CD4-positive, alpha-beta T cell treated with Interleukin-4 for 1 hour (primary cell): Measurements from ENCODE around the gene ATG9B.
A peak's percentile ranks its signal among the peaks of the same experiment; 100 is the strongest.
"Not testable (repeated sequence)": the region's sequence is repeated elsewhere in the genome, so short reads cannot be mapped to it uniquely, and the experiment has no call there.

ENCODE experiments used
- DNase-seq, 2 donors: peaks; one replicate each; pipeline ENCODE4 v3.0.0-alpha.2; 2020 to 2022

Gene ATG9B

DNA sequence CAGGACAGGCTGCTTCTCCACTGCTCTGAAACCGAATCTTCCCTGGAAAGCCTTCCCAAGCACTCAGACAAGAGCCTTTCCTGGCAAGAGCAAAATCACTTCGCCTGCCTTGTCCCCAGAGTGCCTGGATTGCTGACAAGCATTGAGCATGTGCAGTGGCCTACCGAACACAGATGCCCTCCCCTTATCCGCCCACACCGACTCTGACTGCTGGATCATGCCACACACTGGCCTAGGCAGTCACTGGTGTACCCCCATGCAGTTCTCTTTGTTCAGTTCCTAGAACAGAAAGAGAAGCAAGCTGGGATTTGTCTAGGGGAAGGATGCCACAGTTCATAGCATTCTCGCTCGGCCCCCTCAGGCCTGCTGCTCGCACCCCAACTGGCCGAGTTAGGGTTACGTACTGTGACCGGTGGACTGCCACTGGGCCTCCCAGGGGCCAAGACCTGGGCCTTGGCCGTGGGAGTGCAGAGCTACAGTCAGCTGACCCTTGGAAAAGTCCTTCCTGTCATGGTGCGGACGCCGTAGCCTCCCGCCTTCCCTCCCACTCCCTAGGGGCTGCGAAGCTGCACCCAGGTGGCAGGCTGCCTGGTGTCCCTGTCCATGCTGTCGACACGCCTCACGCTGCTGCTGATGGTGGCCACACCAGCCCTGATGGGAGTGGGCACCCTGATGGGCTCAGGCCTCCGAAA is 10.9 kb upstream of the ATG9B start:
- DNase-seq, result no peak

DNA sequence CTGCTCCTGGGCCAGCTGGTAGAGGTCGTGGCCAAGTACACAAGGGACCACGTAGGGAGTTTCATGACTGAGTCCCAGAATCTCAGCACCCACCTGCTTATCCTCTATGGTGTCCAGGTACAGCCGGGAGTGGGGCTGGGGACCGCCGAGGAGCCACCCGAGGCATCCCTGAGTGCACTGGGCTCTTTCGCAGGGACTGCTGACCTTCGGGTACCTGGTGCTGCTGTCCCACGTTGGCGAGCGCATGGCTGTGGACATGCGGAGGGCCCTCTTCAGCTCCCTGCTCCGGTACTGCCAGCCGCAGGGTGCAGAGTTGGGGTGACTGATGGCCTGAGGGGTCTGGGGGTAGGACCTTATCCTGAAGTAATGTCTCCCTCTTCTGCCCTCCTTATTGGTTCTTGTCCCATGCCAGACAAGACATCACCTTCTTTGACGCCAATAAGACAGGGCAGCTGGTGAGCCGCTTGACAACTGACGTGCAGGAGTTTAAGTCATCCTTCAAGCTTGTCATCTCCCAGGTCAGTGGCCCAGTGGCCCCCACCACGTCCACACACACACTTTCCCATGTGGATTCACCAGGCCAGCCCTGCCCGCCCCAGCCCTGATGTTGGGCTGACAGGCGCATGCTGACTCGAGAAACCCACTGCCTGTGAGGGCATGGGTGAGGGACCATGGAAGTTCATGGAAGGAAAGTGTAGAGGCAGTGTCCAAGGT is 10.2 kb upstream of the ATG9B start:
- no peak for DNase-seq

DNA sequence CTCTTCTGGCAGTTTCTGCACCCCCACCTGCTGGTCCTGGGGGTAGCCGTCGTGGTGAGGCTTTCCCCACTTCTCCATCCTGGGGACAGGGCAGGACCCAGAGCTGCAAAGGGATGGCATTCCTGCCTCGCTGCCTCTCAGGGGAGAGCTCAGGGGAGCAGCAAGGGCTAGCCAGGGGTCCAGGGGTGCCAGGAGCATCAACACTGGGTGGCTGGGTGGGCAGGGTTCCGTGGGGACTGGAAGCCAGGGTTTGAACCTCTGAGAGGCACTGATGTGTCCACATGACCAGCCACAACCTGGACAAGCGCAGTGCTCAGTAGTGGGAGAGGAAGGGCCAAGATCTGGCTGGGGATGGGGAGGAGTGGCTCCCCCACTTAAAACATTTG is 9.6 kb upstream of the ATG9B start:
- DNase-seq, result no peak

DNA sequence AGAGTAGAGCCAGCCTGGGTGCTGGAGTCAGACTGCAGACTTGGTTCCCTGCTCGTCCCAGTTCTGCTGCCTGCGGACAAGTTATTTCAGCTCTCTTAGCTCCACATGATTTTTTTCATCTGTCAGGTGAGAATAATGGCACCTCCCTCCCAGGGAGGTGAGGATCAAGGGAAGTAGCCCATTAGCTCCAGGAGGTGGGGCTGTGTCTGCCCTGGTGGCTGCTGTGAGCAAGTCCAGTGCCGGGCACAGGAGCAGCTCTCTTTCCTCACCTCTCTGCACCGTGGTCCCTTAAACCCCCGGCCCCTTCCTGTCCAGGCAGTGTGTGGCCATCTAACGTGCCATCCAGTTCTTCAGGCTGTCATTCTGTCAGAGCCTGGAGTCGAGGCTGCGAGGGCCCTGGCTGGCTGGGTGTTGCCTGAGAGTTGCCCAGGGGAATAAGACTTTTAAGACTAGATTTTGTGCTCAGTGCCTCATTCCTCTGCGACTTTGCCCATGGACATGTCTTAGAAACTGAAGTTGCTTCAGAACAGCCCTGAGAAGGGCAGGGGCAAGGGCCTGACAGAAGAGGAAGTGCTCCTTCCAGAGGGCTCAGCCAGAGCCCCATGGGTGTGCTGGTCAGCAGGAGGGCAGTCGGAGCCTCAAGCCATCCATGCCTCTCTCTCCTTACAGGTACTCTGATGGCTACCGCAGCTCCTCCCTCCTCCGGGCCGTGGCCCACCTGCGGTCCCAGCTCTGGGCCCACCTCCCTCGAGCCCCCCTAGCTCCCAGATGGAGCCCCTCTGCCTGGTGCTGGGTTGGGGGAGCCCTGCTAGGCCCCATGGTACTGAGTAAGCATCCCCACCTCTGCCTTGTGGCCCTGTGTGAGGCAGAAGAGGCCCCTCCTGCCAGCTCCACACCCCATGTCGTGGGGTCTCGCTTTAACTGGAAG is 8.9 kb upstream of the ATG9B start:
- DNase-seq, result no peak

DNA sequence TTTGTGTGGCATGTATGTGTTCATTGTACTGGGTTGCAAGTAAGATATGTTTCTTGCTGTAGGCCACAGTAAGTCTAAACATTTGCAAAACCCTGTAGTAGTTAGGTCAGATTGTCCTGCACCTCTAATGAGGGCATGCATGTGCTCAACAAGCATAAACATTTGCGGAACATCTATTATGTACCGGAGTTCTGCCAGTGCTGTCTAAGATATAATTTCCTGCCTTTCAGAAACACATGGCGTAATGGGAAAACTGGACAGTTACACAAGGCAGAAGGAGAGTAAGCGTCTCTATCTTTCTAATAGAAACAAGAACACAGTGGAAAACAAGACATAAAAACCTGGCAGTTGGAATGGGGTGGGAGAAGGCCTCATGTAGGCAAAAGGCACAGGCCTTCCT is 6.7 kb upstream of the ATG9B start:
- DNase-seq, result no peak

DNA sequence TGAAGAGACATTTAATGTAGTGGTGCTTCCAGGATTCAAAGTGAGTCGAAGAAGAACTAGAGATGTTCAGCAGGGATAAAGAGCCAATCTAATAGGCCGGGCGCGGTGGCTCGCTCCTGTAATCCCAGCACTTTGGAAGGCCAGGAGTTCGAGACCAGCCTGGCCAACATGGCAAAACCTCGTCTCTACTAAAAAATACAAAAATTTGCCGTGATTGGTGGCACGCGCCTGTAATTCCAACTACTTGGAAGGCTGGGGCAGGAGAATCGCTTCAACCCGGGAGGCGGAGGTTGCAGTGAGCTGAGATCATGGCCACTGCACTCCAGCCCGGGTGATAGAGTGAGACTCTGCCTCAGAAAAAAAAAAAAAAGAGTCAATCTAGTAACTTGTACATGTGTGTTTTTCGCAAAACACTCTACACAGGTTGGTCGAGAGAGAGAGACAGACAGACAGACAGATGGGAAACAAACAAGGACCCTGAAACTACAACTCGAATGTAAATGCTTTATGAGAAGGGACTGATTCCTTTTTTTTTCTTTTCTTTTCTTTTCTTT is 4.7 kb upstream of the ATG9B start:
- DNase-seq, result no peak

DNA sequence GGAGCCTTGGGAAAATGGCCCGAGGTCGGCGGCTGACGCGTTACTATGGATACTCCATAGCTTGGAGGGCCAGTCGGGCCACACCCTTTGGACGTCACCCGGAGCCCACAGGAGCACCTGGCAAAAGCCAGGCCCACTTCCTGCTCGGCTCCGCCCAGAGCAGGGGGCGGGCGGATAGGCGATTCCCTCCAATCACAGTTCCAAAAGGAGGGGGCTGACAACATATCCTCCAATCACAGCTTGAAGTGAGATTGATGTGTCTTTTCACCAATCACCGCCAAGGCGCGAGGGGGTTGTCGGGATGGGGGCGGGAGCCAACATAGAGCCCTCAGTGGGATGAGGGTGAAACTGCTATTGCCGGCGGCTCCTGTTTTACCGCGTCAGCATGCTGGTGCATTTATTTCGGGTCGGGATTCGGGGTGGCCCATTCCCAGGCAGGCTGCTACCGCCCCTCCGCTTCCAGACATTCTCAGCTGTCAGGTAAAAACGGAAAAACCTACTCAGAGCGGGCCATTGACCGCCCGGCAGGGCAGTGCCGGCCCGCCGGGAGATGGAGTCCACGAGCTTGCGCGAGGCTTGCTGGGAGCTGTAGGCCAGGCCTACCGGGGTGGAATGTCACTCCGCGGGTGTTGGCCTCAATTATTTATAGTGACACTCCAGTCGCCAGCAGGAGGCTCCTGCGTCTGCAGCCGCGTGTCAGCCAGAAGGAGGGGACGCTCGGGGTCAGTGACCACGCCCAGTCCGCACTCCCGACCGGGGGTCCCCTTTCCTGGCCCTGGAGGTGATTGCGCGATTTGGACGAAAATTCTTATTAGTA is 4.0 kb upstream of the ATG9B start, which contains the start of gene ABCB8:
ABCB8 (plus strand) TSS at position 320 of the 817 bp plus-strand sequence; CDS start at position 386, 66 bp downstream.
- peak; percentile 99 to 100 for DNase-seq

DNA sequence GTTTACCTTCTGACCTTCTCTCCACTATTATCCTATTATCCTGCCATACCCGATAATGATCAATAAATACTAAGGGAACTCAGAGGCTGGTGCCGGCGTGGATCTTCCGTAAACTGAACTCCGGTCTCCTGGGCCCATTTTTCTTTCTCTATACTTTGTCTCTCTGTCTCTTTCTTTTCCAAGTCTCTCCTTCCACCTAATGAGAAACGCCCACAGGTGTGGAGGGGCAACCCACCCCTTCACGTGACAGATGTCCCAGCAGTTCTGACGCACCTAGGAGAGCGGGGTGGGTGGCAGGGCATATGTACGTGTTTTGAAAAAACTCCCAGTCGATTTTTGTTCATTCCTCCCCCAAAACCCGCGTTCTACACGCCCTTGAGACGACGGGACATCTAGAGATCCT is 3.4 kb upstream of the ATG9B start:
- not testable (repeated sequence) for DNase-seq

DNA sequence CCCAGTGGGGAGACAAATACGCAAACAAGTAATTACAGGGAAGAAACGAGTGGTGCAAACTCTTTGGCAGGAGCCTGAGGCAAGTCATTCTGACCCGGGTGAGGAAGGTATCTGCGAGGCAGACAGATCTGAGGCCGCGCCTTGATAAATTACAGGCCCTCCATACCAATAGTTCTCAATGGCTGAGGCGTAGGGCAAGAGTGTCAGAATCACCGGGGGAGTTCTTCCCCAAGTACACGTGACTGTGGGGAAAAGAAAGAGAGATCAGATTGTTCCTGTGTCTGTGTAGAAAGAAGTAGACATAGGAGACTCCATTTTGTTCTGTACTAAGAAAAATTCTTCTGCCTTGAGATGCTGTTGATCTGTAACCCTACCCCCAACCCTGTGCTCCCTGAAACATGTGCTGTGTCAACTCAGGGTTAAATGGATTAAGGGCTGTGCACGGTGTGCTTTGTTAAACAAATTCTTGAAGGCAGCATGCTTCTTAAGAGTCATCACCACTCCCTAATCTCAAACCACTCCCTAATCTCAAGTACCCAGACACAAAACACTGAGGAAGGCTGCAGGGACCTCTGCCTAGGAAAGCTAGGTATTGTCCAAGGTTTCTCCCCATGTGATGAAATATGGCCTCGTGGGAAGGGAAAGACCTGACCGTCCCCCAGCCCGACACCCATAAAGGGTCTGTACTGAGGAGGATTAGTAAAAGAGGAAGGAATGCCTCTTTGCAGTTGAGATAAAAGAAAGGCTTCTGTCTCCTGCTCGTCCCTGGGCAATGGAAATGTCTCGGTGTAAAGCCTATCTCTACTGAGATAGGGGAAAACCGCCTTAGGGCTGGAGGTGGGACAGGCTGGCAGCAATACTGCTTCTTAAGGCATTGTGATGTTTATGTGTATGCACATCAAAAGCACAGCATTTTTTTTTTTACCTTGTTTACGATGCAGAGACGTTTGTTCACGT is 2.8 kb upstream of the ATG9B start:
- DNase-seq, result not testable (repeated sequence)

DNA sequence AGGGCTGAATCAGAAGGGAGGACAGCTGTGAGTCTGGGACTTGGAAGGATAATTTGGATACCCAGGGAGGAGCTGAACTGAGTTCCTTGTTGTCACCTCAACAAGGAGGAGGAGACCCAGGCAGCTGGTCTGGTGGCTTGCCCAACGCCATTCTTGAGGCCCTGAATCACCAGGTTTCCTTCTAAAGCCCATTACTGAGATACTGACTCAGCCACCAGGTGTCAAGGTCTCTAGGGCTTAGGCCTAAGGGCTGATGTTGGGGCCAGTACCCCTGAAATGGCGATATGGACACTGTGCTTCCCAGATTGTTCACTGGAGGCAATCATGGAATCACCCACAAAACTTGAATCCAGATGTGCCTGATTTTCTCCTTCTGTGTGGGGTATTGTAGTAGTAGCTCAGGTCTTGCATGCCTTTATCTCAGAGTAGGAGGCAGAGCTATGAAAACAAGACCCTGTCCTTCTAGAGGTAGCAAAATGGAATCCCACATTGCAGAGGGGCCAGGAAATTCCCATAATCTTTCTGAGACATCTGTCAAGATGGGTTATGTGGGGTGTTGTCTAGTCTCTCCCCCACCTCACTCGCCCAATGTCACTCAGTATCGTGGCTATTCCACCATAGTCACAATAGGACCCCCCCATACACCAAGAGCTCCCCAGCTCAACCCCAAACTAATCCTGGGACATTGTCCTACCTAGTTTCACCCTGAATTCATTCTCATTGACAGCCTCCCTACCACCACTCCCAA is 1.8 kb upstream of the ATG9B start:
- DNase-seq, result no peak

DNA sequence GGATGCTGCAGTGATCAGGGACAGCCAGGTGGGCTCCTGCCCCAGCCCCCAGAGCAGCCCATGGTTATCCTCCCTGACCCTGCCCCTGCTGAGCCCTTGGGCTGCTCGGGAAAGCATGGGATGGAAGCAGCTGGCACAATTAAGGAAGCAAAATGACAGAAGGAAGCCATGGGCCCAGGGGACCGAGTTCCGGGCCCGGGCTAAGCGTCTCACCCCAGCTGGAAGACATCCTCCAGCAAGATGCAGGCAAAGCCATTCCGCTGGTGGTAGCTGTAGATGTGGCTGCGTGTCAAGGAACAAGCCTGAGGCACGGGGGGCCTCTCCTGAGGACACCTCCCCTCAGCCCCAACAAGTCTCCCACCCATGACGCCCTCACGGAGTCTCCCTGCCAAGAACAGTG is 1.1 kb downstream of the ATG9B start:
- DNase-seq, result no peak

DNA sequence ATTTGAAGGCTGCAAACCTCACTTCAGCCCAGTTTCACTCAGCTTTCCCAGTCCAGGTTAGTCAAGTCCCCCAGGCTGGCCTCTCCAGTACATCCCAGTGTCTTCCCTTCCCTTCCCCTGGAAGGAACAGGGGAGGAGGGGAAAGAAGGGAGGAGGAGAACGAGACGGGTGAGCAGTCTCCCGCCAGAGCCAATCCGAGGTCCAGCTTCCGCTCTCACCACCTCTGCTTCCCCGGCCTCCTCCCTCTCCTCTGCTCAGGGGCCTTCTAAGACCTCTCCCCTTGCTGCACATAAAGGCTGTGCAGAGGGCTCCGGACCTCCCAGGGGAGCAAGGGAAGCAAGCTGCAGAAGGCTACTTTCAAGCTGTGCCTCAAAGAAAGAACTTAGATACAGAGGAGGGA is 4.1 kb downstream of the ATG9B start:
- no peak for DNase-seq

DNA sequence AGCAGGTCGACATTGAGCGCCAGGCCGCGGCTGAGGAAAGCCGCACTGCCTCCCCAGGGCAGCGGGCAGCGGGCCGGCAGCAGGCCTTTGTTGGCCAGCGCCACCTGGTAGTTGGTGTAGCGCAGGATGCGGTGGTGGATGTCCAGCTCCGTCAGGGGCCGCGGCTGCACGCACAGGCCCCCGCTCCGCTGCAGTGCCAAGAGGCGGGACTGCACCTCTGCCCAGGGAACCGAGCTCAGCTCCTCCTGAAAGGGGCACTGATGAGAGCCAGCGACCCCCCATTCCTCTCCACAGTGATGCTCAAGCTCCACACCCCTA is 5.2 kb downstream of the ATG9B start:
- DNase-seq, result no peak

DNA sequence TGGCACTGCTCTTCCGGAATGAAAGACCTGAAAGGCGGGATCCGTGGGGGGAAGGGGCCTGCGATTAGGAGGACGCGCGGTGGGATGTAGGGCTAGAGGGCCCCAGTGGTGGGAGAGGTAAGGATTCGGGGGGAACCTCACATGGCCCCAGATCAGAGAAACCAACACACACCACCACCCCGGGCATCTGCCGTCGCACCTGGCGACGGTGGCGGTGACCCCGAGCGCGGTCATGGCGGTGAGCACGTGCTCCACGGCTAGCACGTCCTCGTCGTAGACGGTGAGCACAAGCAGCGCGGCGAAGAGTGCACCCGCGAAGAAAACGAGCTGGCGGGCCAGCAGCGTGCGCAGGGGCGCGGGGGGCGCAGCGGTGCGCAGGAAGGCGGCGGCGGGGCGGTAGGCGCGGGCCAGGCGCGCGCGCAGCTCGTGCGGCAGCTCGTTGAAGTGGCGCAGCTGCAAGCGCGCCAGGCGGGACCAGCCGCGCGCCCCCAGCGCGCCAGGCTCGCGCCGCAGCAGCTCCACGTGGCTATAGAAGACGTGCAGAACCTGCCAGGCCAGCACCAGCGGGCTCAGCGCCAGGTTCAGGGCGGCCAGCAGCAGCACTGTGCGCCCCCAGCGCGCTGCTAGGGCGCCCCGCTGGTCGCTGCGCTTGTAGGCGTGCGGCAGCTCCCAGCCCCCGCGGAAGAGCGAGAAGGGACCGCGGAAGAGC is 5.7 kb downstream of the ATG9B start:
- peak; percentile 31 to 45 for DNase-seq

DNA sequence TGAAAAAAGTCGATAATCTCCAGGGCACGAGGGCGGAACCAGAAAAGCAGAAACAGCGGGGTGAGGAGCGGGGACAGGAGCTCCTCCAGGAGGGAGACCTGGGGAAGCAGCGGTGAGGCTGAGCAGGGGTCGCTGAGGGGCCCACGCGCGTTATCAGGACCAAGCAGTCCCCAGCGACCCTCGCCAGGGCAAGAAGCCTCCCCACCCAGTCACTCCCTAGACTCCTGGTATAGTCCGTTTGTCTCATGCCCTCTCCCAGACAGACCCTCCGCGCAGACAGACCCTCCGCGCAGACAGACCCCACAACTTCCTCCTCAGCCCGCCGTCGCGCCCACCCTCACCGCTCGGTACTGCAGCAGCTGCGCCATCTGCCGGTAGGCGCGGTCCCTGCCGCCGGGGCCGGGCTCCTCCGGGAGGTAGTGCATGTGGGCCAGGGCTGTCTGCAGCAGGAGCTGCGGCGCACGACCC is 6.3 kb downstream of the ATG9B start:
- peak; percentile 79 to 81 for DNase-seq

DNA sequence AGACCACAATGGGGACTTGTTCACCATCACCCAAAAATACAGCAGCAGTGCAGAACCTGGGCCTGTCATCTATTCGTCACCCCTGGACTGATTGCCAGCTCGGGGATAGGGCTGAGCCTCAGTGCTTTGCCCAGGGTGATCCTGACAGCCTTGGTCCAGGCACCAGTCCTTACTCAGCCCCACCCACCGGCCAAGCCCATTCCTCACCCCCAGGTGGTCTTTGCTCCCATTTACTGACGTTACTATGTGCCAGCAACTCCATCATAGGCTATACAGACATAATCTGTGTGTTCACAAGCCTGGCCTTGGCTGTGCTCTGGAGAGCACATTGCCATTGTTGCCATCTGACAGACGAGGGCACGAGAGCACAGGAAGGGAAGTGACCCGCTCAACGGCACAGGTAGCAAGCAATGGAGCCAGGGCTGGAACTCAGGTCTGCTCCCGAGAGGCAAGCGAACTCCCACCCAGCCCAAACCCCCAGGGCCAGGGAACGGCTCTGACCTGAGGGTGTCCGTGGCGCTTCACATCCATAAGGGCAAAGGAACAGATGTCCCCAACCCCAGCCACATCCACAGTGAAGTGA is 6.8 kb downstream of the ATG9B start:
- no peak for DNase-seq

DNA sequence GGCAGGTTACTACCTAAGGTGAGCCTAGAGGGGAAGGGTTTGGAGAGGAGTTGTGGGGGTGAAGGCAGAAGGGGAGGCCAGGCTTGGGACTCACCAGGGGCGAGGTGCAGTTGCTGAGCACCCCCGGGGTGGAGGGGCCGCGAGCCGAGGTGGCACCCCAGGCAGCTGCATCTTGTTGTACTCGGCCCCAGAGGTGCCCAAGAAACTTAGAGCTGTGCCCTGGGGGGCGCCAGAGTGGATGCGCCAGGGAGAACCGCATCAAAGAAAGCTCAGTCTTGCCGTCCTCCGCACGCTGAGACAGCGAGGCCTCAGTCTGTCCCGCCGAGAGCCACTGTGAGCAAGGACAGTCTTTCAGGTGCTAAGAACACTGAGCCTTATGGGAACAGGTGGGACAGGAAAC is 7.4 kb downstream of the ATG9B start:
- DNase-seq, result no peak

DNA sequence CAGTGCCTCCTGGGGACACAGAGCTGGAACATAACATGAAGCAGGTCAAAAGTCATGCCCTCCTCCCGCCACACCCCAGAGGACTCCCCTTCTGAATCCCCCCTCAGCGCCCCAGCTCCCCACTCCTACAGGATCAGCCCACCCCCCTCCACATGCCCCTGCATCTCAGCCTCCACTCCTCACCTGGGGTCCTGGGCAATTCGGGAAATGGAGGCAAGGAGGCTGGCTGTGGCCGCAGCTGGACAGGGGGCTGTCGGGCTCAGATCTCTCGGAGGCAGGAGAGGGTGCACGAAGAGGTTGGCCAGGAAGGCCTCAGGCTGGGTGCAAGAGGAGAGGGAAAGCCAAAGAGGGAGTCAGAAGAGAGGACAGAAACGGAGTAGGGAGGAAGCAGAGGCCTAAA is 7.8 kb downstream of the ATG9B start:
- DNase-seq, result no peak

DNA sequence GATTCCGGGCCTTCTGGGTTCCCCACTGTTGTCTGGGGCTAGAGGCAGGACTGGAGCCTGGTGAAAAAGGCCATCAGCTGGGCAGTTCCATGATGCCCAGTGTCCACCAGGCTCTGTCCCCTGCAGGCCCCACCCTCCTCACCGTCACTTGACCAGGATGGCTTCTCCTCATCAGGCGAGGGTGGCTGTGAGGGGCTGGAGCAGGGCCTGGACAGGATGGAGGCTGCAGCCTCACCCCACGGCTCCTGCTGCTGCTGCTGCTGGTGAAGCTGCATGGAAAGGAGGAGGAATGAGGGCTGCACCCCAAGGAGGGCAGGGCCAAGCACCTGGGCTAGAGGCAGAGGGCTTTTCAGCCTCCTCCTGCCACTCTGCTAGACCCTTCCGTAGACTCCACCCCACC is 8.3 kb downstream of the ATG9B start:
- DNase-seq, result no peak
